IPS-18c (cell line): ENCODE results near the gene THSD4.

ENCODE experiments used
- H3K4me3 ChIP-seq: 2 replicates; pipeline ENCODE4 v1.7.0; 2013; ENCODE audit warnings: low read depth, mild to moderate bottlenecking, low read length, moderate library complexity; ENCODE audit not compliant: insufficient read depth
- H3K9me3 ChIP-seq: one replicate; pipeline ENCODE4 v1.6.1; 2013; ENCODE audit warnings: mild to moderate bottlenecking, low read length, moderate library complexity; ENCODE audit not compliant: control insufficient read depth, insufficient read depth

The THSD4 gene

DNA sequence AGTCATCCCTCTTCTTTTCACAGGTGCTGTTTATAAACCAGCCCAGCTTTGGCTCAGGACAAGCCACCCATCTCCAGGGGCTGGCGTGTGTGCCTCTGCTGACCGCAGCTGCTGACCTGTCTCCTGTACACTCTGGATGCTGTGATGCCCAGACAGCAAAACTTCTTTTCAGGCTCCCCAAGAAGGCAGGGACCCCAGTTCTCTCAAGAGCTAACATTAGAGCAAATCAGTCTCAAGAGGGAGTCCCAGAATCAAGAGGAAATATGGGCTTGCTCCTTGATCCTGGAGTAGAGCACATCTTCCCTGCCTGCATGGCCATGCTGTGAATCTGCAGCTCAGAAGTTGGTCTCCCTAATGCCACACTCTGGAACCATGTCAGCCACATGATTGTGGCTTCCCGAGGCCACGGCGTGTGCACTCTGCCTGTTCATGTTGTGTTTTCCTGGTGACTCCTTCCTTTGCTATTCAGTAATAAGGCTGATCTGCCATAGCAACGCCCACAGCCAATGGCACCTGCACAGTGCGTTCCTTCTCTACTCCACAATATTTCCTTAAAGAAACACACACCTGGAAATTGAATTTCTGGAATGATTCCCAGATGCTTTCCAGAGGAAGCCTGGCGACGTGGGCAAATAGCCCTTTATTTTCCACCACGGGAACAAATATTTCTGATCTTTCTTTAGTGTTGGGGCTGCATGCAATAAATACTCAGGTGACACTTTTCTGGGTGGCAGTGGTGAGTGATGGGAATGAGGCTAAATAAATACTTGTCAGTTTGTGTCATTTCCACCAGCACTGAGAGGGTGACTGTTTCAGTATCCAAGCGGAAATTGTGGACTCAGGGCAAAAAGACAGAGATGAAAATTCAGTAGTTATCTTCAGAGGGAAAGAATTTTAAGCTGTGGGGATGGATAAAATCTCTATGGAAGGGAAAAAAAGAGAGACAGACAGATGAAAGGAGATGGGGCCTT lies 21.9 kb upstream of the THSD4 start:
- H3K4me3 ChIP-seq = no peak overlapping the region
- no peaks in the 10 kb centered on the region for H3K9me3 ChIP-seq

DNA sequence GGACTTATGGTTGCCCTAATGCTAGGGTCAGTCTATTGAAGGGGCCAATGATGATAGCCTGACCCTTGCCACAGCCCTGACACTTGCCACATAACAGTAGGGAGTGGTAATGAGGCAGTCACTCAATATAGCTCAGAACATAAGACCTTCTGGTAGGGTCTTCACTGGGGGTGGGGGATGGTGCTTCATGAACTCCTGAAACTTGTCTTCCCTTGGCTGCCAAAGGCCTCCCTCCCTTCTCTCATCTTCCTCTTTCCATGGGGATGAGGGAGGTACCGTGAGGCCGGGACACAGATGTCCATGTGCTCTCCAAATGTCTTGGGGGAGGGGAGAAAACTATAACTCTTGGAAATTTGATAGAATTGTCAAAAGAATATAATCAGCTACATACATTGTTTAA lies 21.1 kb upstream of the THSD4 start:
- no peak overlapping the region for H3K4me3 ChIP-seq
- no peaks in the 10 kb centered on the region for H3K9me3 ChIP-seq

DNA sequence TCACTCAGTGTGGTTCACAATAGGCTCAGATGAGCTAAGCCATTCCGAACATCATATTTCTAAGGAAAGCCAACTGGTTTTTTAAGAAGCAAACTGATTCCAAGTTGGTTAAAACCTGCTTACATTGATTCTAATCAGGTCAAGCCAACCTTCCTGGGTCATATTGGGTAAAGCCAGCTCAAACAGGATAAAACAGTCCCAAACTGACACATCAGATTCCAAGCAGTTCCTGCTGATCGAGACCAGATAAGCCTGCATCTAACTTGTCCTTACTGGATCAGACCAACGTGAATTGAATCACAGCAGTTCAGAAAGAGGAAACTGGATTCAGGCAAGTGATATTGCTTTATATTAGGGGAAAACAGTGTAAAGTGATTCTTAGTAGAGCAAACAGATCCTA lies 18.6 kb upstream of the THSD4 start:
- H3K4me3 ChIP-seq = no peak overlapping the region

DNA sequence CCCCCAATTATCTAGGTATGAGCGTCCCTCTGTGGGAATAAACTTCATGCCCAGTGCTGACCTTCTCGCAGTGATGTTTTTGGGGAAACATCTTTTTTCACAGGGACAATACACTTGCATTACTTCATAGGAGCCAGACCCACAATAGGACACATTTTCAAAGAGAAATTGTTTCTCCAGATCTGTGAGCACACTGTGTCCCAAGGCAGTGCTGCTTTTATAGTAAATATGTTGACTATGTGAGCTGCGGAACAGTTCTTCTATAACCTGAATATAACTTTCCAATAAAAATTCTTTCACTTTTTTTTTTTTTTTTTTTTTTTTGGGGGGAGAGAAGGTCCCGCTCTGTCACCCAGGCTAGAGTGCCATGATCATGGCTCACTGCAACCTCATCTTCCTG lies 17.4 kb upstream of the THSD4 start:
- Histone ChIP-seq H3K4me3 (no peak overlapping the region), H3K9me3 (no peaks in the 10 kb centered on the region)

More for the DNA sequence above, 18.6 kb upstream of the THSD4 start:
- no peaks in the 10 kb centered on the region for H3K9me3 ChIP-seq

DNA sequence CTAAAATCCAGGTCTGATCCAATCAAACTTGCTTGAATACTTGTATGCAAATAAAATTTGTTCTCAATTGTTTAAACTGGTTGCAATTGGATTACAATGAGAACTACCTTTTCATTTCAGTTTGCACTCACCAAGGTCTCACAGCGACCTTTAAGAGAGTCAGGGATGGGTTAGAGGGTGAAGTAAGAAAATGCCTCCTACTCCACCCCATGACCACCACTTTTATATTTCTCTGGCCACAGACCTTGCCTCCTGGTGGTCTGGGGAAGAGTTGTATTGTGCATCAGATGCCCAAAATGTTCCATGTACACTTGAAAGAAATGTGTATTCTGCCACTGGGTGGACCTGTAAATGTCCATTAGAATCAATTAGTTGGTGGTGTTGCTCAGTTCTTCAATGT lies 16.4 kb upstream of the THSD4 start:
- no peaks in the 10 kb centered on the region for H3K9me3 ChIP-seq
- H3K4me3 ChIP-seq = no peak overlapping the region

DNA sequence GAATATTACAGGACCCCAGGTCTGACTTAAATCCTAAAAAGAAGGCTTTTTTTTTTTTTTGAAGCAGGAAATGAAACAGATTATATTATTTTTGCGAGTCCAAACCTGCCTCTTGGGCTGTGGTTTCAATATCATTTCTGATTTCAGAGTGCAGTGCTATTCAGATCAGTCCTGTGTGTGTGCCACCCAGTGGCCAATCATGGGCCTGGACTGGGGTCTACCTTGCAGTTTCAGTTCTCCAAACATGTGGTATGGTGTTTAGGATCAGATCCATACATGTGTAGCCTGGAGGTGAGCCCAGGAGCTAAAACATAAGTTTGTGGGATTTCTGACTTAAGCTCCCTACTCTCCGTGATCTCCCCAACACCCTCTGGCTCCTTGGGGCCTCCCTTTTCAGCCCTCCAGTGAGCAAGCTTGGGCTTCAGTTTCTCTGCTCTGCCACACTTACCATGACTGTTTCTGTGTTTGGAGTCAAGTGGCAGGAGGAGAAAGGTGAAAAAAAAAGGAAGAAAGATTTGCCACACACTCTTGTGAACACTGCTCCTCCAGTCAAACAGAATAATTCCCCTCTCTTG lies 12.1 kb upstream of the THSD4 start:
- Histone ChIP-seq H3K9me3 (no peaks in the 10 kb centered on the region), H3K4me3 (no peak overlapping the region)

DNA sequence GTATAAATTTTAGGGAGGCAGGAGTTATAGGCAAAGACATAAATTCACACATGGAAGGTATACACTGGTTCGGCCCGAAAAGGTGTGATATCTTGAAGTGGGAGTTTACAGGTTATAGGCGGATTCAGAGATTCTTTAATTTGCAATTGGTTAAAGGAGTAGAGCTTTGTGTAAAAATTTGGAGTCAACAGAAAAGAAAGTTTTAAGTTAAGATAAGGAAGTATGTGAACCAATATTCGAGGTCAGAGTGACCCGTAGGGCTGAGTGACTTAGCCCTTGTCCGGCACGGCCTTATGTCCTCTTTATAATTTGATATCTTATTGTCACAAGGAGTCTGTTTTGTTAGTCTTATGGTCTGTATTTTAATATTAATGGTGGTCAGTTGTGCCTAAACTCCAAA lies 10.6 kb upstream of the THSD4 start:
- no peak overlapping the region for H3K4me3 ChIP-seq
- H3K9me3 ChIP-seq = no peaks in the 10 kb centered on the region

DNA sequence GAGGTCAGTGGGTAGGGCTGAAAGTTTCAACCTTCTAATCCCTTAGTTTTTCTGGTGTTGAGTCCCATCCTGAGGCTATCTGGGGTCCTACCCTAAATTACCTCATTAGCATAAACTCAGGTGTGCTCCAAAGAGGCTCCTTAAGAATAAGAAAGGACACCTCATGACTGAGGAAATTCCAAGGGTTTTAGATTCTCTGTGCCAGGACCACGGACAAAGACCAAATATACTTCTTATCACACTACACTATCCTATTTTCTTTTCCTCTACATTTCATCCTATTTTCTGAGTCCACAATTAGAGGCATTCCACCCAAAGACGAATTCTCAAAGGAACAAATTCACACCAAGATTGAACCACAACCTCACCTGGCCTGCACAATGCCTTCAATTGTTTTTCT lies 9.8 kb upstream of the THSD4 start:
- H3K4me3 ChIP-seq = no peak overlapping the region
- no peaks in the 10 kb centered on the region for H3K9me3 ChIP-seq

DNA sequence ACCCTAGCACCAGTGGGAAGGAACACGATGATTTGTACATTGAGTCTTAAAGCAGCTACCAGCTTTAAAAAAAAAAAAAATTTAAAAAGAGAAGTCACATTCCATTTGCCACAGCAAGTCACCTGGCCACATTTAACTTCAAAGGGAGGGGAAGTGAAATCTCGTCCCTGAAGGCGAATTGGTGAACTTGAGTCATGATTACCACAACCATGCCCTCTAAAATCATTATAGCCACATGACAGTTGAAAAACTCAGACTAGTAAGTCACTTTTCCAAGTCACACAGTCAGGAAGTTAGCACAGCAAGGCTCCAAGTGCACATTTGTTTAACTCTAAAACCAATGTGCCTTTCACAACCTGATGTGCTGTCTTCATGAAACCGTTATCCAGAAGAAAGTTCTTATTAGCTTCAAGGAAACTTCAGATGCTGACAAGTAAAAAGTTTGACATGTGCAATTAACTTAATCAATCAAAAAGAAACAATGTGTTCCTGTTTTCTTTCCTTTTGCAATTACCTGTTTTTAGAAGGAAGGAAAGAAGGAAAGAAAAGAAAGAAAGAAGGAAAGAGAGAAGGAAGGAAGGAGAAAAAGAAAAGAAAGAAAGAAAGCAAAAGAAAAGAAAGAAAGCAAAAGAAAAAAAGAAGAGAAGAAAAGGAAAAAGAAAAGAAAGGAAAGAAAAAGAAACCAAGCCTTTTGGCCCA lies 8.3 kb upstream of the THSD4 start:
- H3K9me3 ChIP-seq = no peaks in the 10 kb centered on the region
- H3K4me3 ChIP-seq = no peak overlapping the region

DNA sequence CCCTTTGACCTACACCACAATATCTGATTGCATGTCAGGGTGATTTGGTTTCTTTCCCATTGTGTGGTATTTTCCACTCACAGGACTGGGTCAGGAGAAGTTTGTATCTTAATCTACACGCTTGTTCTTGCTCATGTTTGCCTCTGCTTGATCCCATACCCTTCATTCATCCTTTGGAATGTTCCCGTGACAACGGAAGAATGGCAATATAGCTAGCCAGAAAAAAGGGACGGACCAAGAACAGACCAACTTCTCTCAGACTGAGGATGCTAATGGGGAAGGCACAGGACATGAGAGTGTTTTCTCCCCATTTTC lies 7.8 kb upstream of the THSD4 start:
- H3K9me3 ChIP-seq = no peaks in the 10 kb centered on the region
- no peak overlapping the region for H3K4me3 ChIP-seq

DNA sequence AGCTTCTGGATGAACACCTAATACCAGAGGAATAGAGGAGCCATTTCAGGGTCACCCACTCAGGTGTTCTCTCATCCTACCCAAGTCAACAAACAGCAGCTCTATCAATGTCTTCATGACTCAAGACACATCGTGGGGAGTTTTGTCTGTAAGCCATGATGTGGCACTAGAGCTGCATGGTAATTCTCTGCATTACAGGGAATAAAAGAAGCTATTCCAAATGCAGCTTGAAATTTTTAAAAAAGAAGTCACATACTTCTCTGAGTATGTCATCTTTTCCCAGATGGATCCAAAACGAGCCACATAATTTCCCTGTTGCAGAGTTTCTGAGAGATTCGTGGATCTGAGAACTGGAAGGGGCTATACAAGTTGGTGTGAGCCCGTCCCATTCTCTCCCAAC lies 6.1 kb upstream of the THSD4 start:
- Histone ChIP-seq H3K4me3 (no peak overlapping the region), H3K9me3 (peaks cover 2% of the 10 kb centered on the region)

DNA sequence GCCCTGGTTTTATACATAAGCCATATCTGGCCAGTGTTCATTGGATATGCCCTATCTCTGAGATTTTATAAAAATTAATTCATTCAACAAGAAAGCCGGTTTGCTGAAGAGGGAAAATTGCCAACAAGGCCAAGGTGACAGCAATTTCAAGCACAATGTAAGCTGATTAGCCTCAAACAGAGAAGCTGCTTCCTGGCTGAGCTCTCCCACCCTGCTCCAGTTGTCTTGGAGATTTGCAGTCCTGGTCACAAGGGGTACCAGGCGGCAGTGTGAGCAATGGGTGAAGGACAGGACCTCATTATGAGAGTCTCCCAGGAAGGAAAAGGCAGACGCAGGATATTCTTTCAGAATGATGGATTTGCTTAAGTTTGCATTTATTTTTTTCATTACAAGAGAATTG lies 5.4 kb upstream of the THSD4 start:
- Histone ChIP-seq H3K9me3 (peaks cover 2% of the 10 kb centered on the region), H3K4me3 (no peak overlapping the region)

DNA sequence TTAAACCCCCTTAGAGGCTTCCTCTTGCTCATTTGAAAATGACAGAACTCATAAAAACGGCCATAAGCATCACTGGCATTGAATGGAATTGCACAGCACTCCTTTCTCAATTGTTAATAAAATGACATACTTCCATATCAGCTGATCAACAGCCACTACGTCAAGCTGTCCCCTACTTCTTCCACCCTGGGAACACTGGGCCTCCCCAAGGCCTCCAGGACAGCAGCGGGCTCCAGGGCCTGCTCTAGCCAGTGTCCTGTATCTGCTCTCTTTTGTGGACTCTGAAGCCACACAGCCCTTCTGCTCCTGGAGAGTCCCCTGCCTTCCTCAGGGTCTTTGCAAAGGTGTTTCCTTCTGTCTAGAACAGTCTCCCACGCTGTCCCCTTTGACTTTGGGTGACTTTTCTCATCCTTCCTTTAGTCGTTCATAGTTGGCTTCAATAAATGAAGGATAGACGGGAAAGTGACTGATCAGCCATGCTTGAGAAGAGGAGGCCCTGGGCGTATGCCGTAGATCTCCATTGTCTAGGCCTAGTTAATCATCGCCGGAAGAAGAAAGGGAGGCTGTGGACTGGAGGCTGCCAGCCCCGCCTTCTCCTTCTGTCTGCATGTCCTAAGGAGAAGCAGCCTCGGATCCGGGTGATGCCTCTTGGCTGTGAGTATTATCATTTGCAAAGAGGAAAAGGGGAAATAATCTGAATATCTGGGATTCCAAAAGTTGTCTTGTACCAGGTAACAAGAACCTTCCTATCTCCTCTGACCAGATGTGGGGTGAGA lies 4.7 kb upstream of the THSD4 start:
- Histone ChIP-seq H3K4me3 (no peak overlapping the region), H3K9me3 (peaks cover 2% of the 10 kb centered on the region)

DNA sequence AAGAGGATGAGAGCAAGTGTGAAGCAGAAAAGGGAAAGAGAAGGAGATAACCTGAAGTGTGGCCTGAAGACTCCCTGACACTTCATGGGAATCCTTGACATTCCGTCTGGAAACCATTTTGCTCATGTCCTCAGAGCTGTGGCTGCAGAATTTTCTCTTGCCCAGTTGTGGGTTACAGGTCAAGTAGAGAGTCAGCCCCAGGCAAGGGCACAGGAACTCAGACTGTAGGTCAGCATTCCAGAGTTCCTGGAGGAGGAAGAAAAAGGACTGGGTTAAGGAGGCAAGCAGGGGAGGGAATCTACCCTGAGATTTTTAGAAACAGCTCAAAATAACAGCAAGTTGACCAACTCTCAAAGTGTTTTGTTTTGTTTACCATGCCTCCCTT lies 4.1 kb upstream of the THSD4 start:
- H3K4me3 ChIP-seq = no peak overlapping the region

DNA sequence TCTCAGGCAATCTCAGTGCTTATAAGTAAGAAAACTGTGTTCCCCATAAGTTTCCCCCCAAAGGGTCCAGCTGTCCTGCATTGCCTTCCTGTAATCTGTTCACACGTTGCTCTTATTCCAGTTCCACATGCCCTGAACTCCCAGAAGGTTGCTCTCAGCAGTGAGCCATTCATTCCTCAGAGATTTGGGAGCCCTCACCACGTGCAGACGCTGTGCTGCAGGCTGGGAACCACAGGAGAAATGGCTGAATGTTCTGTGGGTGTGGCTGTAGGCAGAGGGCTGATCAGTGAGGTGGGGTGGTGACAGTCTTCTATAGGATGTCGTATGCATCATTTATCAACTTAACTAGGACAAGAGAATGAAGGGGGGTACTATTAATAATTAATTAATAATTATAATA lies 3.3 kb upstream of the THSD4 start:
- Histone ChIP-seq H3K9me3 (peaks cover 2% of the 10 kb centered on the region), H3K4me3 (no peak overlapping the region)

More for the DNA sequence above, 4.1 kb upstream of the THSD4 start:
- peaks cover 2% of the 10 kb centered on the region for H3K9me3 ChIP-seq

DNA sequence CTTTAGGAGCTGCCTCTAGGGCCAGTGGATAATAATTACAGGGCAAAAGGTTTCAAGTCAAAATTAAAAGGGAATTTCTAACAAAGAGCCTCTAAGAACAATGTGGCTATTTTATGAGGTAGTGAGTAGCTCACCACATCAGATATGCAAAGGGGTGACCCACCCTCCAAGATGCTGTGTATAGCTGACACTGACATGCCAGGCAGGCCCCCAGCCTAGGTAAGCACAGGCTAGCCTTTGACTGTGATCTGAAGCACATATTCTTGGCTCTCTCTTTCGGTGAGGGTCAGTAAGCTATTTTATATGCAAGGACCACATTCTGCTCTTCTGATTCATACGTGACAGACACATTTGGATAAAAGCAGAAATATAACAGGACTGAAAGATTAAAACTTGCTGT lies 2.8 kb upstream of the THSD4 start:
- Histone ChIP-seq H3K9me3 (peaks cover 2% of the 10 kb centered on the region), H3K4me3 (no peak overlapping the region)

DNA sequence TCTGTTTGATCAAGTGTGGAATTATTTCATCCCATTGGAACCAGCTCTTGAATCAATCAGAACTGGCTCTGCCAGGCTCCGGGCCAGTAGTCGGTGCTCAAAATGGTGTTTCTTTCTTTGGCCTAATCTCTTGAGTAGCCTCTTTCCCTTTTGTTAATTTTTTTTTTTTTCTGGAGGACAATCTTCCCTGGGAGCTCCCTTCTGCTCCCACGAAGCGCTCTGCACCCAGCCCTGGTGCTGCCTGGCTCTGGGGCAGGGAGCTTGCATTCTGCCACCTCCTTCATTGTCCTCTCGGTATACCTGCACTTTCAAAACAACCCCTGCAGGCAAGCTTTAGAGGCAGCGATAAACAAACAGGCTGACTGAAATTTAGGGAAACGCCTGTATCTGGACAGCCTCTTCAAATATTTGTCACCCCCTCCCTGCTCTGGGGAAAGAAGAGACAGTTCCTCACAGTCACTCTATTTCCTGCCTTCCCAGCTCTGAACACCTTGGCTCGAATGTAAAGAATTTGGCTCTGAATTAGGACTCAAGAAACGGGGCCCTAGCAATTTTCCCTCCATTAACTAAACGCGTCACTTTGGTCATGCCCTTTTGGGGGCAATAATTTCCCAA lies 1.1 kb upstream of the THSD4 start:
- peak overlapping the region; percentile 63; the same call in 1 of the 2 replicates for H3K4me3 ChIP-seq
- H3K9me3 ChIP-seq = peaks cover 2% of the 10 kb centered on the region
